Ammon's horn (tissue), 1 donor: ENCODE data around the gene TXNDC8.
"Not testable (repeated sequence)": the region's sequence is repeated elsewhere in the genome, so short reads cannot be mapped to it uniquely, and the experiment has no call there.

Source experiments
- DNase-seq: peaks from one replicate; pipeline ENCODE4 v3.0.0-alpha.2; 2016; ENCODE audit warnings: low spot score

TXNDC8 gene

DNA sequence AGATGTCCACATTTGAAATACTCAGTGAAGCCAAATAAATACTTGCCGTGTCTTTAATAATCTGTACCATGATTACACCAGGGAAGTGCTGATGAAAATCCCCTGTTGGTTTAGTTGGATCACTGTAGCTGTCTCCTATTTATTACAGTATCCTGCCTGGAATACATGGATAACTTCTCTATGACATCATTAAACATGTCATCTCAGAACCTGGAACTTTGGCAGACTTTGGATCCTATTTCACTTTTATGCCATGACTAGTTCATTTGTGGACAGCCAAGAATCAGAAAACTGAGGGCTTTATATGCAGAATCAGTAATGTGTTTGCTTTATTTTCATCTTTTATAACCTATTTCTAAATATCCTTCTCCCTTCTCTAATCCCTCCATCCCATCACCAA lies at the start of gene TXNDC8:
TXNDC8 (minus strand) TSS at position 137 of the 400 bp plus-strand sequence.
- no peak for DNase-seq

DNA sequence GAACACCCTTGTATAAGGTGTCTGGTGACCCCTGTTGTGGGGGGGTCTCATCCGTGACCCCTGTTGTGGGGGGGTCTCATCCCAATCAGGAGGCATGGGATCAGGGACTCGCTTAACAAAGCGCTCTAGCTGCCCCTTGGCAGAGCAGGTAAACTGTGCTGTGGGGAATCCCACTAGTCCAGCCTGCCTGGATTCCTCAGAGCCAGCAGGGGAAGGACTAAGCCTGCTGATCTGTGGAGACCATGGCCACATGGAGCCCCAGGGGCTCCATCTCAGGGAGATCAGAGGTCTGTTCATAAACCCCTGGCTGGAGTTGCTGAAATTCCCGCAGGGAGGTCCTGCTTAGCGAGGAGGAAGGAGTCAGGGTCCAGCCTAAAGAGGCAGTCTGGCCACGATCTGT lies 45.8 kb upstream of the TXNDC8 start:
- DNase-seq, result no peak

DNA sequence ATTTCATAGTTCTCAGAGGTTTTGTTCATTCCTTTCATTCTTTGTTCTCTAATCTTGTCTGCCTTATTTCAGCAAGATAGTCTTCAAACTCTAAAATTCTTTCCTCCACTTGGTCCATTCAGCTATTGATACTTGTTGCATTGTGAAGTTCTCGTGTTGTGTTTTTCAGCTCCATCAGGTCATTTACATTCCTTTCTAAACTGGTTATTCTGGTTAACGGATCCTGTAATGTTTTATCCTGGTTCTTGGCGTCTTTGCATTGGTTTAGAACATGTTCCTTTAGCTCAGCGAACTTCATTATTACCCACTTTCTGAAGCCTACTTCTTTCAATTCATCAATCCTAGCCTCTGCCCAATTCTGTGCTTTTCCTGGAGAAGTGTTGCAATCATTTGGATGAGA lies 45.1 kb upstream of the TXNDC8 start:
- no peak for DNase-seq

DNA sequence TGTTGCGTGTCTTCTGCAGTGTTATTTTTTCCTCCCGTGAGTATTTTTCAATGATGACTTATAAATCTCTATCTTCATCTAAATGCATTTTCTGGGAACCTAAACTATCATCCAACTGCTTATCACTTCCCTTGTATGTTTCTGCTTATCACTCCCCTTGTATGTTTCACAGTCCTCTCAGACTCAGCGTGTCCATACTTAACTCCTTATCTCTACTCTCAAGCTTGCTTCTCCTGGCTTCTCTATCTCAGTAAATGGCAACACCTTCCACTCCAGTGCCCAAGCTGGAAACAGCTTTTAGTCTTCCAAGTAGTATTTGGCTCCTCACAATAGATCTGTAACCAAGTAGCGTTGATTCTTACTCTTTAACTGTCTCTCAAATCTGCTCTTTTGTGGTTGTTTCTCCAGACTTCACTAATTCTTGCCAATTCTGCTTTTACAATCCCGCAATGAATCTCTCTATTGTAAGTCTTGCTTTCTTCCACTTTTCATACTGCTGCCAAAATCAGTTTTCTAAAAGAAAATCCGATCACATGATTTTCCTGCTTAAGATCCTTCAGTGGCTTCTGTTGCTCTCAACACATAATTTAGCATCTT lies 33.8 kb upstream of the TXNDC8 start:
- peak; percentile 7 for DNase-seq

DNA sequence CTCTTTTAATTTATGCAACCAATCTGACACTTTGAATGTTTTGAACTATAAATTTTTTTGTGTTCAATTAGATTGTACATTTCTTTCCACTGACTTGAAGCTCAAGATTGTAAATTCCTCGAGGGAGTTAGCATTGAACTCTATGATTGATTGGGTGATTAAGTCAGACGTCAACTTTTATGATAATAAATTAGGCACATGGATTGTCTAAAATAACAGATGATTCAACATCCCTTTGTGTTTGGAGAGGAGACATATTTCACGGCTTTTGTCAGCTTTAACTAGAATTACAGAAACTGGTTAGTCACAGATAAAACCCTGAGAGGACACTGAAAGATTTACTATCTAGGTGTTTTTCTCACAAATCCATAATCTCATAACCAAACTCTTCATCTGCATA lies 32.7 kb upstream of the TXNDC8 start:
- DNase-seq, result no peak

DNA sequence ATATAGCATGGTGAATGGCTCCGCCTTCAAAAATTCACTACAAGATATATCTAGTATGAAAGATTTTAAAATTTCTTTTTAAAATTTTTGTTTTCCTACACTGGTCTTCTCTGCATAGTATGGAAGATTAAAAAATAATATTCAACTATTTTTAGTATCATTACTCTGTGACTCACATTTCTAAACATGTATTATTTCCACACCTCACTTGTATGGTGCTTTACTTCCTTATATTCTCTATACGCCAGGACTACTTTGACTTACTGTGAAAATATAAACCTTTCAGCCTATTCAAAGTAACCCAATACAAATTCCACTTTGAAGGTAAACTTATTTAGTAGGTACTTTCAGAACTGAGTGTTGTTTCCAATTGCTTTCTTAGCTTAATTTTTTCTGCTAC lies 26.8 kb upstream of the TXNDC8 start:
- DNase-seq, result no peak

DNA sequence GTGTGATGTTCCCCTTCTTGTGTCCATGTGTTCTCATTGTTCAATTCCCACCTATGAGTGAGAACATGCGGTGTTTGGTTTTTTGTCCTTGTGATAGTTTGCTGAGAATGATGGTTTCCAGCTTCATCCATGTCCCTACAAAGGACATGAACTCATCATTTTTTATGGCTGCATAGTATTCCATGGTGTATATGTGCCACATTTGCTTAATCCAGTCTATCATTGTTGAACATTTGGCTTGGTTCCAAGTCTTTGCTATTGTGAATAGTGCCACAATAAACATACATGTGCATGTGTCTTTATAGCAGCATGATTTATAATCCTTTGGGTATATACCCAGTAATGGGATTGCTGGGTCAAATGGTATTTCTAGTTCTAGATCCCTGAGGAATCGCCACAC lies 21.3 kb upstream of the TXNDC8 start:
- not testable (repeated sequence) for DNase-seq

DNA sequence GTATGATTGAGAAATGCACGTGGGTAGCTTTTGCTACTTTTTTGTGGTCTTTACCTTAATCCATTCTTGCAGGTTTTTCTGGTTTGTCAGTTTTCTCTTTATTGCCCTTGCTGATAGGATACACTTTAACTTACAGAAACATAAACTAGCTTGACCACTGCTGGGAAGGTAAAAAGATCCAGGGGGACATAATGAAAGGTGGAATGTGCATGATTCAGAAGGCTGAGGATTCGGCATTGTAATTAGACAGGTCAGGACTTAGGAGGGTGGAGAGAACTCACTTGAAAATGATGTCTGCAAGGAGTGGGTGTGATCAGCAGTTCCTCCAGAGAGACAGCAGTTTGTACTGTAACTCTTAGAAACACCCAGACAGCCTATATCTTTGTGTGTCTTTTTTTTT lies 19.8 kb upstream of the TXNDC8 start:
- DNase-seq, result no peak

DNA sequence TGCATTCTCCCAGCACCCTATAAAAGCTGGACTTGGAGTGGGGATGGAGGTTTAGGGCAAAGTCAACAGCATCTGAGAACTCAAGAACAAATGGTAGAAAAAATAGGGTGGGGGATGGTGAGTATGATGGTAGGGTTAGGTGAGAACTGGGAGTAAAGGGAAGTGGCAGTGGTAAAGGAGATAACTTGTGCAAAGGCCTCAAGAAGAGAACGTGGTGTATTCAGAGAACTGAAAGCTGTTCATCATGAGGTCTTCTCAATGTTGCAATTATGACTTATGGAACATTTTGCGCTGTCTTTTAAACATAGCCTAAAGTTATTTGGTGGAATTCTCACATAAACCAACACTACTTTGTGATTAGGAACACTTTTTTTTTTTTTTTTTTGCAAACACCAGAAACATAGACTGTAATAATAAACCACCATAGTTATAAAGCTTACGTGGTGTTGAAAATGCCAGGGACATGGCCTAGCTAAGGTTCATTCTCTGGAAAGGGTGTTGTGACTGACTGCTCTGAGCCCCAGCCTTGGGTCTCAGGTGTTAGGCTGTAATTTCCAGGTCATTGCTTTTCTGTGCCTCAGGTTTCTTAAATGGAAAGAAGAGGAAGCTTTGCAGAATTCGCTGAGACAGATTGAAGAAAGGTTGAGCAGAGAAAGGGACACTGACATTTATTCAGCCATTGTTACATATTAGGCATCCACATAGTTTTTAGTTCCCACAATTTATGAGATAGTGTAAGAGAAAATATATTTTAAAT lies 19.2 kb upstream of the TXNDC8 start:
- DNase-seq, result no peak

DNA sequence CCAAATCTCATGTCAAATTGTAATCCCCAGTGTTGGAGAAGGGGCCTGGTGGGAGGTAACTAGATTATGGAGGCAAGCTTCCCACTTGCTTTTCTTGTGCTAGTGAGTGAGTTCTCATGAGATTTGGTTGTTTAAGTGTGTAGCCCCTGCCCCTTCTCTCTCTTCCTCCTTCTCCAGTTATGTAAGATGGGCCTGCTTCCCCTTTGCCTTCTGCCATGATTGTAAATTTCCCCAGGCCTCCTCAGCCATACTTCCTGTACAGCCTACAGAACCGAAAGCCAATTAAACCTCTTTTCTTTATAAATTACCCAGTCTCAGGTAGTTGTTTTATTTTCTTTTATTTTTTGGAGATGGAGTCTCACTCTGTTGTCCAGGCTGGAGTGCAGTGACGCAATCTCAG lies 18.2 kb upstream of the TXNDC8 start:
- no peak for DNase-seq

DNA sequence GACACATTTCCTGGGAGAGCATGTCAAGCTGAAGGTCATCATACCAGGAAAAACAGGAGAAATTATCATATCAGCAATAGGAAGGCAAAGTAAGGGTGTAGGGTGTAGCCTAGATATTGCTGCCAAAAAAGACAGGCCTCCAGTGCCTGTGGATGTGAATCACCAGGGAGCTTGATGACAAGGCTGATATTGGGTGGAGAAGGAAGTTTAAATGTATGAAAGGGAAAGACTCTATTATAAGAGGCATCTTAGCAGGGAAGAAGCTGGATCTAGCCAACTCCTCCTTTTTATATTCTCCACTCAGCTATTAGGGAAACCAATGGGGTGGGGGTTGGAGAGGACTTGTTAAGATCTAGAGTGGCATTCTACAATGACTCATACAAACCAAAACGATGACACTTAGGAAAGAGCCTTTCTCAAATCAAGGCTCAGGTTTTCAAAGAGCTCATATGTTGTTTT lies 13.4 kb upstream of the TXNDC8 start:
- DNase-seq, result peak; percentile 15

DNA sequence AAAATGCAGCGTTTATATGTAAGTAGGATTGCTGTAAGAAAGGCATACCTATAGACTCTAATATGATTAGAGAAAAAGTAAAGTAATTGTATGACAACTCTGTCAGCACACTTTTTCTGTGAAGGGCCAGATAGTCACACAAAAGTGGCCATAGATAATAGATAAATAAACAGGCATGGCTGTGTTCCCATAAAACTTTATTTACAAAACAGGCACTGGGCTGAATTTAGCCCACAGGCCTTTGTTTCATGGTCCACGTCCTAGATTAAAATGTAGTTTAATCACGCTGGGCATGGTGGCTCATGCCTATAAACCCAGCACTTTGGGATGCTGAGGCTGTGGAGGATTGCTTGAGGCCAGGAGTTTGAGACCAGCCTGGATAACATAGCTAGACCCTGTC lies 8.7 kb upstream of the TXNDC8 start:
- no peak for DNase-seq

DNA sequence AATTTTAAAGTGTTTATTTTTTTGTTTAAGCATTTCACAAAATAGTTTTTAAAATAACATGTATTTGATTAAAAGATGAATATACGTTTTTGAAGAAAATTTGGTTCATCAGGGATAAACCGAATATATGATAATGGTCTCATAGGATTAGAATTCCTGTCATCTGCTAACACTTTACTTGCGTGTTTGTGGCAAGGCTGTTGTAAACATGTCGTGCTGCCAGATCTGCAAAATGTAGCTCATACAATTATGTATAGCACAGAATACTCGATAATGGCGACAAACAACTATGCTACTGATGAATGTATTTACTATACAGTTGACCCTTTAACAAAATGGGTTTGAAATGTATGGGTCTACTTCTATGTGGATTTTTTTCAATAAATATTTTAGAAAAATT lies 7.2 kb upstream of the TXNDC8 start:
- no peak for DNase-seq

DNA sequence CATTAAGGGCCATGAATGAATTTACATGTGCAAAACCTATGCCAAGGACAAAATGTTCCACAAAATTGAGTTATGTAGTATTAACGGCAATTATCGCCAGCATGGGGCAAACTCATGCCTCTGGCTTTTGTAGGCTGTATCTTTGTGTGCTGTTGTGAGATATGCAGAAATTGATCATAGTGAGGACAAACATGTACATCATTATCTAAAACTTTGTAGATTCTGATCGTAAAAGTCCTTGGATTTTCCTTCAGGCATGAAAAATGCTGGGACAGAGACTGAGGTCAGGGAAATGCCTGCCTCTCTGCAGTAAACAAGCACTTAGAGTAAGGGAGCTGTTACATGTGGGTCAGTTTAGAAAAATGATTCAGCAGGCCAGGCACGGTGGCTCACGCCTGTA lies 5.9 kb upstream of the TXNDC8 start:
- no peak for DNase-seq

DNA sequence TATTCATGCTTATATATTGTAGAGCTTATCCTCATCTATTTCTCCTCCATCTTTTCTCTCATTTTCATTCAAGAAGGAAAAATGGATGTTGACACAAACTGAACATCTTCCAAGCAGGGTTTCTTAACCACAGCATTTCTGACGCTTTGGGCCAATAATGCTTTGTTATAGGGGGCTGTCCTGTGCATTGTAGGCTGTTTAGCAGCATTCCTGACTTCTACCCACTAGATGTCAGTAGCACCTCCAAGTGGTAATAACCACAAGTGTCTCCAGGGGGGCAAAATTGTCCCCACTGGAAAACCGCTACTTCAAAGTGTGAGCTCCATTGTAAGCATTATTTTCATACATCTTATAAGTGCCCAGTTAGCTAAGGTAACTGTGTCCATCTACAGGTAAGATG lies 2.6 kb upstream of the TXNDC8 start:
- no peak for DNase-seq

DNA sequence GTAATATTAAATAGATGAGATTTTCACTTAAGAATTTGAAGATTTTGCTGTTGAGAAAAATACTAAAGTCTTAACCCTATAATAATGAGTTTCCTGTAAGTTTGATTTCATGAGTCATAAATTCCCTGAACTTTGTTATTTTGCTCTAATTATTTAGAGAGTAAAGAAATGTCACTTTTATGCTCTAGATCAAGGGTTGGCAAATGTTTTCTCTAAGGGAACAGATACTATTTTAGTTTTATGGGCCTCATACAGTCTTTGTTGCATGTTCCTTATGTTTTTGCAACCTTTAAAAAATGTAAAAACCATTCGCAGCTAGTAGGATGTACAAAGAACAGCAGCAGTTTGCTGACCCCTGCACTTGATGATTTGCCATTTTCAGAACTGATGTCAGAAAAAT lies 480 bp upstream of the TXNDC8 start:
- DNase-seq, result no peak

DNA sequence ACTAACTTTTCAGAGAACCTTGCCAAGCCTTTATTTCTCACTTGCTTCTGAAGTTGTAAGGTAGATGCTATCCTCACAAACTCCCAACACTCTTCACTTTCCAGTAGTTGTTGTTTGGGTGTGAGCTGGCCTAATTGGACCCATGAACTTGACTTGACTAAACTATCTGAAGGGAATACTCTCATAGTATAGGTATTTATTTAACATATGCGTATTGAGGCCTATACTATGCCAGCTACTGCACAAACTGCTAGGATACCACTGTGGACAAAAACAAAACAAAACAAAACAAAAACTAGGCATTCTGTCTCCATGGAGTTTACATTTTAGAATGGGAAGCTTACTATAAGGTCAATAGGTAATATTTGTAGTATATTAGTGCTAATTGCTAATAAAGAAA lies 1.3 kb downstream of the TXNDC8 start:
- no peak for DNase-seq

DNA sequence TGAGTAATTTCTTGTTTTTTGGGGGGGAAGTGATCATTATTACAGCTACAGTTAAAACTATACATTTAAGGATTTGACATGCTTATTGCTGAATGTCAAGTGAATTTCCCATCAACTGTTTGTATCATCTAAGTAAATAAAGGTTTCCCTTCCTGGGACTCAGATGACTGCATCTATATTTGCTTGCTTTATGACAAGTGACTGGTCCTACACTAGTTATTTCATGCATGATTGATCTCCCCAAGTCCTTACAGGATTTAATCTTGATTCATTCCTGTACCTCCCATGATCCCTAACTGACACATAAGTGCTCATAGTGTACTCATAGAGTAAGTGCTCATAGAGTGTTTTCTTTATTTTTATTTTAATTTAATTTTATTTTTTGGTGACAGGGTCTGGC lies 2.8 kb downstream of the TXNDC8 start:
- DNase-seq, result no peak

DNA sequence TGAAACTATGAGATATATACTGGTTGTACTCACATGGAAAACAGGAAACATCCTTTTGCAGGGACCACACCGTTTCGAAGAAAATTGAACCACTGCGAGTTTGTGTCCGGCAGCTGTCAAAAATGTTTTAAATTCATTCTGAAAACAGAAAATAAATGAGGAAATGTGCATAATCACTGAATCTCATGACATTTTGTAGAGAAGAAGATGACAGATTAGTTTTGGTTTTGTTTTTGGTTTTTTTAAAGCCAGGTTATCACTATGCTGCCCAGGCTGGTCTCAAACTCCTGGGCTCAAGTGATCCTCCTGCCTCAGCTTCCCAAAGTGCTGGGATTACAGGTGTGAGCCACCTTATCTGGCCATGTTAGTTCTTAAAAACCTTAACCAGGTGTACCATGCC lies 3.5 kb downstream of the TXNDC8 start:
- DNase-seq, result no peak

DNA sequence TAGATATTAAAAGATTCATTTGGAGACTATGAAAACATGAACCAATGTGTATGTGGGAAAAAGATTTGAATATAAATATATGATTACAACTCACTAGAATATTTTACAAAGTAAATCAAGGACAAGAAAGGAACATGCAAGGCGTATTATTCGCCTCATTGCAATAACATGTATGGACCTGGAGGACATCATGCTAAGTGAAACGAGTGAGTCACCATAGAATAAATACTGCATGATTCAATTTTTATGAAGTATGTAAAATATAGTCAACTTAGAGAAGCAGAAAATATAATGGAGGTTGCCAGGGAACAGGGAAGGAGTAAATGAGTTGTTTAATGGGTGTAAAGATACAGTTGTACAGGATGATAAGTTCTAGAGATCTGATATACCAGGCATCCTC lies 4.9 kb downstream of the TXNDC8 start:
- no peak for DNase-seq

DNA sequence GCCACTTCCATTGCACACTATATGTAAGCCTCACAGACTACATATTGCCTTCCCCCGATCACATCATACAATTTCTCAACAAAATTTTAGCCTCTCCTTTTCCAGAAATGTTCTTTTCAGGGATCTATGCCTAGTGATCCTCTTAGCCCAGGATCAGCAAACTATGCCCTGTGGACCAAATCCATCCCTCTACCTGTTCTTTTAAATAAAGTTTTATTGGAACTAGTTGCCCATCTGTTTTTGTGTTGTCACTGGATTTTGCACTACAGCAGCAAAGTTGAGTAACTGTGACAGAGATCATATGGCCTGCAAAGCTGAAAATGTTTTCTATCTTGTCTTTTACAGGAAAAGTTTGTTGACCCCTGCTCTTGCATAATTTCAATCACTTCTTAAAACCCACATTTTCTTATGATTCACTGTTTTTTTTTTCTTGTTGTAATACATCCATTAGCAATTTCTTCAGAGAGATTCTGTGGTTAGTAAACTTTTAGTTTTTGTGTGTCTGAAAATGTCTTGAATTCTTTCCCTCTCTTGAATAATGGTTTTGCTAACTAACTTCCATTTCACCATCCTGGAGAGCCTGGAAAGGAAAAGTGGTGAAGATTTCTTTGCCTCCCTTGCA lies 7.1 kb downstream of the TXNDC8 start:
- DNase-seq, result no peak

DNA sequence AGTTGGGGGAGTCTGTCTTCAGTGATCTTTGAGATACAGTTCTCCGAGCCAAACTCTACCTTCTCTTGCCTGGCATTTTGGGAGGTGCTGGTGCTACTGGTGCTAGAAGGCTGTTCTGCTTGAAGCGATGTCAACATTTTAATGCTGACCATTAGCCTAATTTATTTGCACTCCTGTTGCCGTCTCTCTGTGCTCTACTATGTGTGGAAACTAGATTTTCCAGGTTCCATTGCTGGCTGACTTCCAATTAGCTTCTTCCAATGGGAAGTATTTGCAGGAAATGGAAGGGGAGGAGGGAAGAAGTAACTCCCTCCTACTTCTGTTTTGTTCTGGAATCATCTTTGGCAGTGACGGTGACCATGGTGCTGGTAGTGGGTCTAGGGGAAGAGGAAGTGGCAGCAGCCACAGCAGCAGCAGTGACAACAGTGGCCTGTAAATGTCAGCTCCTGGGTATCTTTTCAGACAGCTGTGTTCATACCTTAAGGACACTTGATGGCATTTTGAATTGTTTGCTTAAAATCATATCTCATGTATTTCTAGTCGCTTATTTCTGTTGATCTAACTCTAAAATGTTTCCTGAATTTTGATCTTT lies 7.9 kb downstream of the TXNDC8 start:
- DNase-seq, result no peak

DNA sequence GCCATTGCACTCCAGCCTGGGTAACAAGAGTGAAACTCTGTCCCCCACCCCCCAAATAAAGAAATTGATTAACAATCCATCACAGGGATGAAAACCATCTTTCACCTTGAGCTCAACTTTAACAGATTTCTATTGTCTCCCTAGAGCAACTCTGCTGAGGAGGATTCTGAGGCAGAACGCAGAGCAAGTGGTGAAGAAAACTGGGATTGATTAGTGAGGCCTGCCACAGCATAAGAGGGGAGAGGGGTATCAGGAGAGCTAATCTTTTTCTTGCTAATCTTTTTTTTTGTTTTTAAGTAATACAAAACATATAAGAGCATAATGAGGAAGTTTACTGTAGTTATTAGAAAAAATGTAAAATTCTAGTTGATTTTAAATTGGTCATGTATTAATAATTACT lies 8.9 kb downstream of the TXNDC8 start:
- DNase-seq, result no peak
